BJ (cell line): Measurements from ENCODE around the gene WDFY3. TPM values are rescaled to one million over a fixed set of nuclear protein-coding genes. Genes with fewer than 3 reads are reported as not detected.
"Not testable (repeated sequence)": the region's sequence is repeated elsewhere in the genome, so short reads cannot be mapped to it uniquely, and the experiment has no call there.

ENCODE experiments used
- CTCF ChIA-PET: fragments of 350-600 bp; formaldehyde crosslinking; extraction: SDS; loops from one replicate; lab custom pipeline; 2021; ENCODE audit warnings: antibody characterized with exemption, inconsistent platforms; lab: Yijun Ruan, JAX
- POLR2A ChIA-PET: fragments of 300-600 bp; sonication (Branson Sonifier 250); formaldehyde crosslinking; extraction: SDS; loops from one replicate; lab custom pipeline; 2021; ENCODE audit warnings: antibody characterized with exemption; lab: Charles Lee
- DNase-seq: peaks from one replicate; pipeline ENCODE4 v3.0.0-alpha.2; 2011; ENCODE audit warnings: low read depth
- H3K27me3 ChIP-seq: 2 replicates; pipeline ENCODE4 v1.6.0; 2011; ENCODE audit warnings: low read length; ENCODE audit not compliant: control insufficient read depth, insufficient read depth
- H3K36me3 ChIP-seq: 2 replicates; pipeline ENCODE4 v1.5.1; 2011; ENCODE audit warnings: low read length; ENCODE audit not compliant: control insufficient read depth, insufficient read depth
- H3K4me3 ChIP-seq: 2 replicates; pipeline ENCODE4 v1.5.1; 2011; ENCODE audit warnings: low read depth, mild to moderate bottlenecking, control low read depth, low read length
- CTCF ChIP-seq: IDR thresholded peaks from 2 replicates; pipeline ENCODE4 v1.5.1; 2011; ENCODE audit warnings: low read depth, mild to moderate bottlenecking, control low read depth, inconsistent platforms, low read length, moderate library complexity; ENCODE audit not compliant: insufficient read depth
- polyA plus RNA-seq: library from polyadenylated mRNA; depleted of rRNA; stranded (reverse); fragments of >200 nt; gene quantifications from 2 replicates; pipeline ENCODE4 v1.2.3, GENCODE V29; 2011

The WDFY3 gene
- polyA plus RNA-seq, 1 experiment, result 28.8 TPM

DNA sequence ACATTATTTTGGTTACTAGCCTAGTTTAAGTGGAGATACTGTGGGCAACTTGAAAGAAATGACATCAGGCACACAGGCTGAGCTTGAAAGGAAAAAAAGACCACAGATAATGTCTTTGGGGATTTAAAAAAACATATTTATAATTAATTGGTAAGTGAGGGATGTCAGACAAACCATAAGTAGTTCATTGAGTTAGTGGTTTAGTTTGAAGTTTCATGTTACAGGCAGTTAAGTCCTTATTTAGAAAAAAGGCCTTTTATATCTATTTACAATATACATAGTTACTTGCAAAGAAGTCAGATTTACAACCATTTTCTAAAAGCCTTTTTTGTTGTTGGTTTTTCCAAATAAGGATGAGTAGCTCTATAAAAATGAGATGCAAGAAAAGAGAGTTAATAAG lies 294.3 kb downstream of the WDFY3 start:
- H3K36me3 ChIP-seq, result peaks cover 9% of the 10 kb centered on the region
- H3K27me3 ChIP-seq, result no peaks in the 10 kb centered on the region
- H3K4me3 ChIP-seq, result no peak overlapping the region
- no peak for TF ChIP-seq CTCF
- CTCF ChIA-PET, result no interaction called here
- no peak for DNase-seq
- POLR2A ChIA-PET, result no interaction called here

GRCh38 chr4:84669201-84669600 lies 297.3 kb downstream of the WDFY3 start:
- CTCF ChIA-PET, result no interaction called here
- no peak overlapping the region for H3K4me3 ChIP-seq
- no peak for TF ChIP-seq CTCF
- peaks cover 6% of the 10 kb centered on the region for H3K36me3 ChIP-seq
- no peak for DNase-seq
- no peaks in the 10 kb centered on the region for H3K27me3 ChIP-seq
- POLR2A ChIA-PET, result no interaction called here

GRCh38 chr4:84666439-84666838 lies 300.1 kb downstream of the WDFY3 start:
- Histone ChIP-seq H3K4me3 (no peak overlapping the region), H3K36me3 (peaks cover 6% of the 10 kb centered on the region), H3K27me3 (no peaks in the 10 kb centered on the region)
- TF ChIP-seq CTCF, result no peak
- DNase-seq, result no peak
- CTCF ChIA-PET, result no interaction called here
- POLR2A ChIA-PET, result no interaction called here

GRCh38 chr4:84664767-84665166 lies 301.7 kb downstream of the WDFY3 start:
- POLR2A ChIA-PET, CTCF ChIA-PET, H3K27me3 ChIP-seq, DNase-seq, H3K36me3 ChIP-seq, H3K4me3 ChIP-seq: not testable (repeated sequence)

DNA sequence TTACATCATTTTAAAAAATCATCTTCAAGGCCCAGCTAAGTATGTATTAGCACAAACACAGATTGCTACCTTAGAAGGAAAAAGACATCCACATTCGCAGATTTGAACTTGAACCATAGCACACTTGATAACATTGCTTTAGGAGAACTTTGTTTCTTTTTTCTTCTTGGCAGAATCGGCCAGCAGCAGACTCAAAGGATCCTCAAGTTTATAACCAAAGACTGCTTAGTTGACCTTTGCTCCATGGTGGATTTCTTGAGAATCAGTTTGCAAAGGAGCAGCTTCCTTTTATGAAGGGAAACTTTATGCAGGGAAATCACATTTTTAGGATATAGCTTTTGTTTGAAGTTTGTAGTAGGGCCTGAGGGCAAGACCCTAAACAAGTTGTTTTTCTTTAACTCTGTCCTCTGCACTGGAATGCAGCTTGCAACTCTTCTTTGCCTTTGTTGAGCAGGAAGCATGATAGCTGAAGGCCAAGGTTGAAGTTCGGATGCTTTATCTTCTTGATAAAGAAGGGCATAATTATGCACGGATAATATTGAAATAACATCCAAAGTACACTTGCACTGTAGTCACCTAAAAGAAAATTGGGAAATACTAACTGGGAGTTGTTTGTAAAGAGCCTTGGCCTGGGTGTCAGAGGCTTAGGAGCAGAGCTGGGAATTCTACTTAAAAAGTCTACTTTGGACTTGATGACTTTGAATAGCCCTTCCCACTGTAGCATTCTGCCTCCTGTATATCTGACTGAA lies 305.1 kb downstream of the WDFY3 start:
- TF ChIP-seq CTCF, result no peak
- DNase-seq, result no peak
- ChIA-PET POLR2A (no interaction called here), CTCF (no interaction called here)
- Histone ChIP-seq H3K27me3 (no peaks in the 10 kb centered on the region), H3K4me3 (no peak overlapping the region), H3K36me3 (no peaks in the 10 kb centered on the region)

GRCh38 chr4:84660606-84661005 lies 305.9 kb downstream of the WDFY3 start:
- ChIA-PET POLR2A (no interaction called here), CTCF (no interaction called here)
- TF ChIP-seq CTCF, result no peak

More at GRCh38 chr4:84660606-84661005, 305.9 kb downstream of the WDFY3 start:
- Histone ChIP-seq H3K36me3 (no peaks in the 10 kb centered on the region), H3K27me3 (no peaks in the 10 kb centered on the region), H3K4me3 (no peak overlapping the region)
- DNase-seq, result no peak
